CD8-positive, alpha-beta memory T cell (primary cell): ENCODE data around the gene APOC4. TPM values are rescaled to one million over a fixed set of nuclear protein-coding genes. Genes with fewer than 3 reads are reported as not detected.
A peak's percentile ranks its signal among the peaks of the same experiment; 100 is the strongest.
"Not testable (repeated sequence)": the region's sequence is repeated elsewhere in the genome, so short reads cannot be mapped to it uniquely, and the experiment has no call there.

ENCODE experiments used
- CTCF ChIA-PET: fragments of 350-600 bp; sonication (Branson Sonifier 250); formaldehyde crosslinking; loops from one replicate; lab custom pipeline; 2021; ENCODE audit warnings: antibody characterized with exemption; lab: Charles Lee
- POLR2A ChIA-PET: fragments of 350-600 bp; sonication (Branson Sonifier 250); formaldehyde crosslinking; loops from one replicate; lab custom pipeline; 2021; ENCODE audit warnings: antibody characterized with exemption; lab: Charles Lee
- DNase-seq, 5 donors: peaks; one replicate each; pipeline versions ENCODE4 v3.0.0 to v3.0.0-alpha.2; 2020 to 2022; ENCODE audit warnings: mixed read lengths in 1 of 5
- H3K27ac ChIP-seq: one replicate; pipeline ENCODE4 v1.7.0; 2013; ENCODE audit warnings: low read depth, mild to moderate bottlenecking, low read length, moderate library complexity
- H3K27me3 ChIP-seq: 2 replicates; pipeline ENCODE4 v1.7.0; 2013; ENCODE audit warnings: low read length, mild to moderate bottlenecking; ENCODE audit not compliant: insufficient read depth, poor library complexity, severe bottlenecking
- H3K36me3 ChIP-seq: 2 replicates; pipeline ENCODE4 v1.7.0; 2013; ENCODE audit warnings: mild to moderate bottlenecking, low read length, moderate library complexity; ENCODE audit not compliant: insufficient read depth
- H3K4me1 ChIP-seq: 2 replicates; pipeline ENCODE4 v1.7.0; 2013; ENCODE audit warnings: mild to moderate bottlenecking, low read length, moderate library complexity; ENCODE audit not compliant: insufficient read depth
- H3K4me3 ChIP-seq: 2 replicates; pipeline ENCODE4 v1.7.0; 2013; ENCODE audit warnings: mild to moderate bottlenecking, low read length
- H3K9me3 ChIP-seq: 2 replicates; pipeline ENCODE4 v1.7.0; 2013; ENCODE audit warnings: mild to moderate bottlenecking, low read length
- H3K27ac Mint-ChIP-seq, 8 donors: one replicate each; pipeline ENCODE4 v1.8.0; 2020 to 2021; ENCODE audit warnings: mixed read lengths in 8 of 8, mild to moderate bottlenecking in 6 of 8, inconsistent platforms in 3 of 8, moderate library complexity in 3 of 8
- H3K27me3 Mint-ChIP-seq, 2 donors: one replicate each; pipeline ENCODE4 v1.8.0; 2020 to 2021; ENCODE audit warnings: mixed read lengths in 2 of 2, mild to moderate bottlenecking in 1 of 2, moderate library complexity in 1 of 2
- H3K36me3 Mint-ChIP-seq, 3 donors: one replicate each; pipeline ENCODE4 v1.8.0; 2020 to 2021; ENCODE audit warnings: mixed read lengths in 3 of 3, inconsistent platforms in 1 of 3, mild to moderate bottlenecking in 1 of 3
- H3K4me1 Mint-ChIP-seq, 3 donors: one replicate each; pipeline ENCODE4 v1.8.0; 2020 to 2021; ENCODE audit warnings: mixed read lengths in 3 of 3, inconsistent platforms in 1 of 3, mild to moderate bottlenecking in 1 of 3
- H3K4me3 Mint-ChIP-seq, 7 donors: one replicate each; pipeline ENCODE4 v1.8.0; 2020 to 2021; ENCODE audit warnings: mixed read lengths in 7 of 7, mild to moderate bottlenecking in 6 of 7, moderate library complexity in 4 of 7, inconsistent platforms in 2 of 7
- H3K9me3 Mint-ChIP-seq, 5 donors: one replicate each; pipeline ENCODE4 v1.8.0; 2020 to 2022; ENCODE audit warnings: mixed read lengths in 5 of 5, mild to moderate bottlenecking in 3 of 5, moderate library complexity in 2 of 5, inconsistent platforms in 1 of 5
- polyA plus RNA-seq: library from polyadenylated mRNA; unstranded; fragments of 300-500 nt; fragmentation: Illumina TruSeq; gene quantifications from one replicate; pipeline ENCODE4 v1.2.3, GENCODE V29; 2021
- total RNA-seq, 2 experiments: library from RNA; stranded (reverse); gene quantifications; one replicate each; pipeline ENCODE4 v1.2.3, GENCODE V29; 2021

The APOC4 gene
- total and polyA plus RNA-seq, 3 experiments from 2014 or later = not detected

GRCh38 chr19:44909775-44910174 is 32.3 kb upstream of the APOC4 start:
- POLR2A ChIA-PET = no interaction called here
- Histone ChIP-seq H3K27me3 (peaks cover 10% of the 10 kb centered on the region), H3K9me3 (no peaks in the 10 kb centered on the region), H3K4me3 (no peak overlapping the region), H3K36me3 (no peaks in the 10 kb centered on the region), H3K4me1 (peaks cover 7% of the 10 kb centered on the region), H3K27ac (no peak overlapping the region)
- Mint-ChIP-seq H3K4me1 (peaks cover 6 to 19% (median 8%) of the 10 kb centered on the region in 3 donors), H3K27me3 (peaks cover 36 to 51% of the 10 kb centered on the region in 2 donors), H3K9me3 (no peaks in the 10 kb centered on the region), H3K27ac (no peak overlapping the region), H3K36me3 (no peaks in the 10 kb centered on the region), H3K4me3 (no peak overlapping the region)
- CTCF ChIA-PET = no interaction called here
- DNase-seq = no peak

GRCh38 chr19:44911896-44912295 is 30.1 kb upstream of the APOC4 start:
- not testable (repeated sequence) for H3K36me3 Mint-ChIP-seq
- CTCF ChIA-PET = interaction anchor here (3.2 kb wide), 1 partner anchor 9 kb away, joined by 11 read pairs; no protein-coding TSS in a partner anchor

GRCh38 chr19:44912854-44913253 is 29.2 kb upstream of the APOC4 start:
- Histone ChIP-seq H3K27ac (peak overlapping the region; percentile 60), H3K4me1 (peaks cover 3% of the 10 kb centered on the region), H3K27me3 (no peaks in the 10 kb centered on the region), H3K36me3 (no peaks in the 10 kb centered on the region), H3K4me3 (no peak overlapping the region), H3K9me3 (no peaks in the 10 kb centered on the region)
- Mint-ChIP-seq H3K4me3 (no peak overlapping the region), H3K4me1 (peaks cover 4 to 10% (median 6%) of the 10 kb centered on the region in 3 donors), H3K27me3 (peaks cover 22 to 38% of the 10 kb centered on the region in 2 donors), H3K36me3 (no peaks in the 10 kb centered on the region), H3K9me3 (no peaks in the 10 kb centered on the region), H3K27ac (no peak overlapping the region)
- POLR2A ChIA-PET = no interaction called here
- no peak for DNase-seq
- CTCF ChIA-PET = interaction anchor here (3.2 kb wide), 1 partner anchor 10 kb away, joined by 11 read pairs; no protein-coding TSS in a partner anchor

More at GRCh38 chr19:44911896-44912295, 30.1 kb upstream of the APOC4 start:
- H3K4me1 Mint-ChIP-seq, H3K9me3 Mint-ChIP-seq, H3K9me3 ChIP-seq, H3K27me3 ChIP-seq, DNase-seq, H3K27ac ChIP-seq, H3K4me3 Mint-ChIP-seq, H3K4me1 ChIP-seq, H3K27ac Mint-ChIP-seq, POLR2A ChIA-PET, H3K4me3 ChIP-seq, H3K36me3 ChIP-seq: not testable (repeated sequence)
- peaks cover 25 to 39% of the 10 kb centered on the region in 2 donors for H3K27me3 Mint-ChIP-seq

GRCh38 chr19:44913512-44914432 is 28.3 kb upstream of the APOC4 start:
- peak overlapping the region; percentile 60 for H3K27ac ChIP-seq
- DNase-seq, H3K27me3 ChIP-seq, H3K4me1 ChIP-seq, H3K9me3 ChIP-seq, H3K36me3 ChIP-seq, H3K36me3 Mint-ChIP-seq, H3K4me1 Mint-ChIP-seq, POLR2A ChIA-PET, H3K9me3 Mint-ChIP-seq, H3K4me3 ChIP-seq: not testable (repeated sequence)
- Mint-ChIP-seq H3K27me3 (peaks cover 22 to 34% of the 10 kb centered on the region in 2 donors), H3K27ac (peak overlapping the region in 2 of 8 donors; percentile 27 to 93), H3K4me3 (peak overlapping the region in 6 of 7 donors; percentile 46 to 93 (median 86))
- CTCF ChIA-PET = interaction anchor here (3.2 kb wide), 1 partner anchor 11 kb away, joined by 11 read pairs; no protein-coding TSS in a partner anchor

- Mint-ChIP-seq H3K27me3 (peaks cover 22 to 34% of the 10 kb centered on the region in 2 donors), H3K4me3 (peak within 1 kb of the TSS; percentile 55 to 93 (median 87)), H3K27ac (peak within 1 kb of the TSS in 5 of 8 donors; percentile 27 to 94 (median 57))
- POLR2A ChIA-PET, H3K9me3 ChIP-seq, H3K4me1 ChIP-seq, H3K4me1 Mint-ChIP-seq, H3K36me3 ChIP-seq, H3K9me3 Mint-ChIP-seq, H3K36me3 Mint-ChIP-seq, H3K27me3 ChIP-seq: not testable (repeated sequence)
- peak within 1 kb of the TSS; percentile 60 for H3K27ac ChIP-seq
- peak; percentile 48 to 80 (median 68) for DNase-seq
- CTCF ChIA-PET = interaction anchor here (1.3 to 3.2 kb wide), 2 partner anchors 11 to 68 kb away, joined by 3 to 11 read pairs; partner anchors contain the start of gene NECTIN2
- H3K4me3 ChIP-seq = peak within 1 kb of the TSS; percentile 66
Measured at GRCh38 chr19:44914433-44915206, 27.4 kb upstream of the APOC4 start, which contains the start of gene APOC1. TSS of gene APOC1 (plus strand) at chr19:44914608. CDS start at chr19:44914892, 284 bp downstream.

- H3K9me3 Mint-ChIP-seq = no peaks in the 10 kb centered on the region
- Histone ChIP-seq H3K9me3 (no peaks in the 10 kb centered on the region), H3K36me3 (no peaks in the 10 kb centered on the region), H3K27me3 (peaks cover 10% of the 10 kb centered on the region), H3K4me3 (no peak overlapping the region), H3K27ac (no peak overlapping the region), H3K4me1 (no peaks in the 10 kb centered on the region)
- no peak for DNase-seq
- no peak overlapping the region for H3K4me3 Mint-ChIP-seq
- H3K27me3 Mint-ChIP-seq = peaks cover 12 to 31% of the 10 kb centered on the region in 2 donors
- H3K36me3 Mint-ChIP-seq = no peaks in the 10 kb centered on the region
- ChIA-PET POLR2A (no interaction called here), CTCF (no interaction called here)
- peaks cover 0 to 5% (median 4%) of the 10 kb centered on the region in 3 donors for H3K4me1 Mint-ChIP-seq
- H3K27ac Mint-ChIP-seq = no peak overlapping the region
Measured at GRCh38 chr19:44924243-44924725, 17.8 kb upstream of the APOC4 start.

- H3K4me3 ChIP-seq = no peak overlapping the region
- Mint-ChIP-seq H3K27ac (peak overlapping the region in 1 of 8 donors; percentile 55), H3K4me1 (peaks cover 0 to 5% (median 4%) of the 10 kb centered on the region in 3 donors), H3K4me3 (no peak overlapping the region), H3K9me3 (no peaks in the 10 kb centered on the region), H3K27me3 (peaks cover 12 to 33% of the 10 kb centered on the region in 2 donors), H3K36me3 (no peaks in the 10 kb centered on the region)
- no peak for DNase-seq
- POLR2A ChIA-PET = no interaction called here
- CTCF ChIA-PET = interaction anchor here (1.4 kb wide), 1 partner anchor 27 kb away, joined by 4 read pairs; no protein-coding TSS in a partner anchor
- no peaks in the 10 kb centered on the region for H3K9me3 ChIP-seq
- H3K27me3 ChIP-seq = peaks cover 10% of the 10 kb centered on the region
- H3K27ac ChIP-seq = no peak overlapping the region
- H3K4me1 ChIP-seq = no peaks in the 10 kb centered on the region
- no peaks in the 10 kb centered on the region for H3K36me3 ChIP-seq
Measured at GRCh38 chr19:44925114-44925891, 16.7 kb upstream of the APOC4 start.
